Measurements from ENCODE around the gene PLA2G4E. TPM values are rescaled to one million over a fixed set of nuclear protein-coding genes. Genes with fewer than 3 reads are reported as not detected.
A peak's percentile ranks its signal among the peaks of the same experiment; 100 is the strongest.

Gene PLA2G4E
- total RNA-seq, 1 donor from 2014 or later, result not detected

DNA sequence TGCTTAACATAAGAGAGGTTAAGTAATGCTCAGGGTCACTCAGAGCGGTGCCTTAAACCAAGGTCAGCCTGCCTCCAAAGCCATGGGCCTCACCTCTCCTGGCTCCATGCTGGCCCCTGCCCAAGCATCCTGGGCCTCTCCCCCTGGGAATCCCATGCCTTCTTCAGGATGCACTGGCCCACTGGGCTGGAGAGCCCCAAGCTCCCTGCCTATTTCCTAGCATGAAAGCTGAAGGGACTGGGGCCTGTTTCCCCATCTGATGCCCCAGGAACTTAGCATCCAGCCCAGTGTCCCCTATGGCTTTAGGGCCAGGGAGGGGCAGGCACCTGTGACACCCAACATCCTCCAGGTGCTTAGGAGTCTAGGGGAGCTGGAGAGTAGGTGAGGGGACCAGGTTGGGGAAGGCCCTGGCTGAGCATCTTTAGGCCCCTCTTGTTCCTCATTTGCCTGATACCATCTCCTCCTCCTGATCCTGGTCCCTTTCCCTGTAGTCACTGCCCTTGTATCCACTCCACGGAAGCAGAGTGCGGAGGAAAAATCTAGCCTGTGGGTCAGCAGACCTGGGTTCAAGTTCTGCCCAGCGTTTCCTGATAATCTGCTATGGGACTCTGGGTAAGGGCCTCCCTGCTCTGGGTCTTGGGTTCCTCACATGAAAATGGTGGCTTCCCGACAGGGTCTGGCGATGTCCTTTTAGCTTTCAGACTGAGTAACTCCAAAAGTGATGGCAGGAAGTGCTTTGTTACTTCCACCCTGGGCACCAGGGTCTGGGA is 77.1 kb downstream of the PLA2G4E start:
- DNase-seq (ENCODE audit: low spot score) (no peak), ATAC-seq (no peak)

DNA sequence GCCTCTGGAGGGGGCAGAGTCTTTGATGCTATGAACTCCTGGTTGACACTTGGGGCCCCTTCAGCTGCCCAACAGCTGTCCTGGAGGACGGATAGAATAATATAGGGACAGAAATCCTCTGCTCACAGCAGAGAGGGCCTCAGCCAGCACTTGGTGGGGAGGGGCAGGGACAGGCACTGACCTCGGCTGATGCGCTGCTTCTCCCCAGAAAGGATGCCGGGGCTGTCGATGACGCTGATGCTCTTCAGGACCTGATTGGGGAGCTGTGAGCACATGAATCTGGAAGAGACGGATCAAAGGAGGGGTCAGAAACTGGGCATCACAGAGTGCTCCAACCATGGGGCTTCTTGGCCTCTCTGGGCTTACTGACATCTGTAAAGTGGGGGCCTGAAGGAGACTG is 78.0 kb downstream of the PLA2G4E start:
- ATAC-seq (no peak), DNase-seq (ENCODE audit: low spot score) (no peak)

GRCh38 chr15:41941644-41942415 is 79.0 kb downstream of the PLA2G4E start:
- no peak for DNase-seq (ENCODE audit: low spot score)
- ATAC-seq, result no peak

DNA sequence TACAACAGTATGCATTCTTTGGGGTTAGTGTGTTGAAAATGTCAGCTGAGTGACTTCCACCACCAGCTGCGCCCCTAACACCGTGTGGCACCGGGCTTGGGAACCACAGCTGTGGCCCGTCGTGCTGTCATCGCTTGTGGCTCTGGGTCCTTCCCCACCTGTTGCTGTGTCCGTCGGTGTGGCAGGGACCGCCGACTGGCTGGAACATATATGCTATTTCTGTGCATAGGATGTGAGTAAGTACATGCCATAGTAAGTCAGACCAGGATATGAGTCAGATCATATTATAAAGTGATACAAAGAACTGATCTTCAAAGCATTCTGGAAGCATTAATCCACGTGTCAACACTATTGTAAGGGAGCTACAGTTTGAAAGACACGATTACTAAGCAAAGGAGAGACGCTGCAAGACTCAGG is 80.4 kb downstream of the PLA2G4E start:
- no peak for DNase-seq (ENCODE audit: low spot score)
- no peak for ATAC-seq

- DNase-seq (ENCODE audit: low spot score) (no peak), ATAC-seq (no peak)
These were observed 80.9 kb downstream of the PLA2G4E start for GRCh38 chr15:41939986-41940385.

DNA sequence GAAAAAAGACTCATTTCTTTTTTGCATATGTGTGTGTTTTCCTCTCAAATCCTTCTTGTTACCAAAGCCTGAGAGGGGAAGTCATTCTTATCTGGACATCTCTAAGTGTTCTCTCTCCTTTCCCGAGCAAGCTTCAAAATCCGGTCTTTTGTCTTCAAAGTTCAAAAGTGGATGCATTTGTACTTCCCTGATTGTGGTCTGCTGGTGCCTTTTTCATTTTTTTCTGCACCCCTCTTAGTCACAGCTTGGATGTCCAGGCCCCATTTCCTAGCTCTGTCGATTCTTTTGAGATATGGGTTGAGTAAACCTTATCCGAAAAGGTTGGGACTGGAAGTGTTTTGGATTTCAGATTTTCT is 83.3 kb downstream of the PLA2G4E start:
- DNase-seq (ENCODE audit: low spot score) (no peak), ATAC-seq (no peak)

DNA sequence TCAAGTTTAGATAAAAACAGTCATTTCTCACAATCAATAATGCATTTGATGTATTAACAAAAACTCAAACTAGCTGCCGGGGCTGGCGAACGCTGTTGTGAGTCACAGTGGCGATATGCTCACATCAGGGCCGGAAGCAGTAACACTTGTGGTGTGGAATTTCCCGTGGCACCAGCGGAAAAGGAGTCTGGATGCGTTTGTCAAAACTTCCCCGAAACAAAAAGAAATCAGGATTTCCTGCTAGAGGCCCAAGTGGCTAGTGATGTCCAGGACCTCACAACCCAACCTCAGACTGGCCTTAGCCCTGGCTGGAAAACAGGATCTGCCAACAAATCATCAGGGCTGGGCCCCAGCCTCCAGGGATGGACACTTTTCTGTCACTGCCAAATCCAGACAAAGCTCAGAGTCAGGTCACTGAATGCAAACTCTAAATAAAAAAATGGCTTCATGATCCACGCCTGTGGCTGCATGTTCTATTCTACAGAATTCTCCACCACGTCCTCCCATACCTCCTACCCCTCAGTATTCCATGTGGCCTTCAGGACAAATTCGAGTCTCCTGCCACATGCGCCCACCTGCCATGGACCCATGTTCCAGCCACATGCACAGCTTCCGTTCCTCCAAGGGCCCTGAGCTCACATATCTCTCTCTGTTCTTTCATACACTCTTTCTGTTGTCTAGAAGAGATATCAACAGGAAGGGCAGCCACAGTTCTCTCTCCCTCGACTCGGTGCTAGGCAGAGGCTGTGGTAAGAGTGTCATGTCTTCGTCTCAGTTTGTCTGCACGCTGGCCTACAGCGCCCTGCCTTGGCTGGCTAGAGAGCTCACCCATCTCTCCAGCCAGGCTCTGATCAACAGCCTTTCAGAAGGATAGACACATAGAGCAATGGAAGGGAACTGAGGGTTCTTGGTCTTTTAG is 83.9 kb downstream of the PLA2G4E start:
- DNase-seq (ENCODE audit: low spot score), result no peak
- ATAC-seq, result peak; percentile 48

DNA sequence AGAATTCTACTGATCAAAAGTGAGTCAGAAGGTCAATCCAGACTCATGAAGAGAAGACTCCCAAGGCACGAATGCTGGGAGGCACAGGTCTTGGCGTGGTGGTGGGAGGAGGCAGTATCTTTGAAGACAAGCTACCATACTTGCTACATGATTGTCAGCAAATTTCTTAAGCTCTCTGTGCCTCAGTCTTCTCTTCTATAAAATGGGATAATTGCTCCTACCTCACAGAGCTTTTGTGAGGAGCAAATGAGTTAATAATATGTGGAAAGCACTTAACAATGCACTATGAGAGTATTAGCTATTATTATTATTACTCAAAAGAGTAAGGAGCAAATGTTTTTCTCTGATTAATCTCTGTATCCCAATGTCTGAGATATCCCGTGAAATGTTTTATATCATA is 84.7 kb downstream of the PLA2G4E start:
- DNase-seq (ENCODE audit: low spot score) (no peak), ATAC-seq (no peak)

- no peak for ATAC-seq
- no peak for DNase-seq (ENCODE audit: low spot score)
These were observed 85.2 kb downstream of the PLA2G4E start for GRCh38 chr15:41935566-41936020.

DNA sequence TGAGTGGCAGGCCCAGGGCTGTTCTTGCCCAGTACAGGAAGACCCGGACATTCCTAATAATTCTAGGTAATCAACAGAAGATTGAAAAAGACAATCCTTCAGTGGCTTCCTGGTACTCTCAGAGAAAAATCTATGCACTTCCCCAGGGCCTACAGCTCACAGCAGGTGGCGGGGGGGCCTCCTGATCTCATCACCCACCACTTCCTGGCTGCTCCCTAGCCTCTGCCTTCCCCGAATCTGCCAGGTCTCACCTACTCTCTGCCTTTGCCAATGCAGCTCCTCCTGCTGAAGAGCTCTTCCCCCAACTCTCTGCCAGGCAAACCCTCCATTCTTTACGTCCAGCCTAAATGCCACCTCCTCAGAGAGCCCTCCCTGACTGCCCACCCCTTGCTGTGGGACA is 86.0 kb downstream of the PLA2G4E start:
- ATAC-seq (no peak), DNase-seq (ENCODE audit: low spot score) (no peak)

DNA sequence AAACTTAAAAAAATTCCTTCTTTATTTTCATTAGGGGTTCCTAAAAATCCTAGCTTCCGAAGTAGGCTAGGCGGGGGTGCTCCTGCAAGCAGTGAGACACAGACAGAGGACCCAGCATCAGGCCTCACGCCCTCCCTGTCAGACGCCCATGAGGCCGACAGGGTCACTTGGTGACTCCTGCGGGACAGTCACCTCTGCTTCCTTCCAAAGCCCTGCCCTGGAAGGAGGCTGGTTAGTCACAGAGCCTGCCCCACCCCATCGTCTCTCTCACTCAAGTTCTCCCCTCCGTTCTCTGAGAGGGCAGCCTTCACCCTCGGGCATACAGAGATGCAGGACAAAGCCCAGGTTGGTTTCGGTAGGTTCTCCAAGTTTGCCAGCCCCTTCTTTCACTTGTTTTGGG is 87.1 kb downstream of the PLA2G4E start:
- ATAC-seq (no peak), DNase-seq (ENCODE audit: low spot score) (no peak)

GRCh38 chr15:41933326-41933725 is 87.5 kb downstream of the PLA2G4E start:
- ATAC-seq, result no peak
- DNase-seq (ENCODE audit: low spot score), result no peak

DNA sequence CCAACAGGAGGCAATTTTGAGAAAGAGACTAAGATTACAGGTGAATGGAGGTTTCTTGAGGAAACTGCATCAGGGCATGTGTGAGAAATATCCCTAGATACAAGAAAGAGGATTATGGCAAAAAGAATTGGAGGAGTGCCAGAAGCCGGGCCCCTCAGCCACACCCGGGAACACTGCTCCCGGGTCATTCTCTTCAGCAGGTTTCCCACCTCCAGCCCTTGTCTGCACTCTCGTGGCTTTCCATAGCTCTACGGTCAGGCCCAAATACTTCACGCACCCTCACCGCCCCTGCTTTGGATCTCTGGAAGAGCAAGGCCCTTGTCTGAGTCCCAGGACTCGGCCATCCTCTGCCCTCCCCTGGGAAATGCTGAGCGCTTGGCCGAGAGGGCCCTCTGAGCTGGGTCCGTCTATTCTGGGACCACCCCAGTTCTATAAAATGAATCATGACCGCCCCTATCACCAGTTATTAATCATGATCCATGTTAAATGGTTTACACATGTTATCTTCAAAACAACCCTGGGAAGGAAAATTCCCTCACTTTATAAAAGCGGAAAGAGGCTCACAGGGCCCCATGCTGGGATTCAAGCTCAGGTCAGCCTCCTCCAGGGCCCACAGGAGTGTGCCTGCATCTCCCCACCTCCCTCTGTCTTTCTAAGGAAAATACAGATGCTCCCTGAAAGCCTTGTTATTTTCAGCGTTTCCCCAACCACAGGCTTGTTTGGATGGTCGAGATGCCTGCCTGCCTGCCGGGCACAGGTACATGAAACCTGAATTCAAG is 88.1 kb downstream of the PLA2G4E start:
- ATAC-seq (no peak), DNase-seq (ENCODE audit: low spot score) (no peak)

- ATAC-seq (no peak), DNase-seq (ENCODE audit: low spot score) (no peak)
These were observed 88.7 kb downstream of the PLA2G4E start for GRCh38 chr15:41932101-41932500.

Other genes starting within 250 kb of the PLA2G4E start
- gene MAPKBP1, start 246.6 kb downstream of the PLA2G4E start, total RNA-seq, result 6.6 TPM
- gene JMJD7, start 192.9 kb downstream of the PLA2G4E start, total RNA-seq, result 8.9 TPM
- gene PLA2G4B, start 182.2 kb downstream of the PLA2G4E start, total RNA-seq, result 5.9 TPM
- 3.5 TPM for gene SPTBN5, start 127.0 kb downstream of the PLA2G4E start, total RNA-seq
- 5.3 TPM for gene EHD4, start 48.5 kb downstream of the PLA2G4E start, total RNA-seq
- gene PLA2G4D, start 73.5 kb upstream of the PLA2G4E start, total RNA-seq, result not detected
- 0.25 TPM for gene PLA2G4F, start 135.6 kb upstream of the PLA2G4E start, total RNA-seq
- 21.4 TPM for gene VPS39, start 187.3 kb upstream of the PLA2G4E start, total RNA-seq

All from left lobe of liver (tissue), 2 donors.